Endothelial cell (in vitro differentiated cells): ENCODE data around the gene LTBP4. TPM values are rescaled to one million over a fixed set of nuclear protein-coding genes. Genes with fewer than 3 reads are reported as not detected.

Experiments
- DNase-seq: peaks from one replicate; pipeline ENCODE4 v3.0.0; 2021; ENCODE audit warnings: low spot score
- H3K27ac Mint-ChIP-seq: one replicate; pipeline ENCODE4 v1.8.0; 2021; ENCODE audit warnings: mixed read lengths, inconsistent platforms; ENCODE audit not compliant: unreplicated experiment
- H3K27me3 Mint-ChIP-seq: one replicate; pipeline ENCODE4 v1.8.0; 2021; ENCODE audit warnings: mild to moderate bottlenecking, moderate library complexity, mixed read lengths, inconsistent platforms; ENCODE audit not compliant: unreplicated experiment
- H3K36me3 Mint-ChIP-seq: one replicate; pipeline ENCODE4 v1.8.0; 2021; ENCODE audit warnings: mild to moderate bottlenecking, low read depth, mixed read lengths, inconsistent platforms; ENCODE audit not compliant: unreplicated experiment
- H3K4me1 Mint-ChIP-seq: one replicate; pipeline ENCODE4 v1.8.0; 2021; ENCODE audit warnings: mild to moderate bottlenecking, mixed read lengths, inconsistent platforms; ENCODE audit not compliant: unreplicated experiment
- H3K4me3 Mint-ChIP-seq: one replicate; pipeline ENCODE4 v1.8.0; 2021; ENCODE audit warnings: mild to moderate bottlenecking, mixed read lengths, inconsistent platforms; ENCODE audit not compliant: unreplicated experiment
- H3K9me3 Mint-ChIP-seq: one replicate; pipeline ENCODE4 v1.8.0; 2021; ENCODE audit warnings: mixed read lengths, inconsistent platforms; ENCODE audit not compliant: unreplicated experiment
- total RNA-seq: library from RNA; stranded (reverse); fragmentation: NEBNext Ultra II Directional; extraction: Animal tissue kit (Norgen Biotek cat#: 25700); gene quantifications from one replicate; pipeline ENCODE4 v1.2.1, GENCODE V29; 2021; ENCODE audit not compliant: unreplicated experiment
- TF ChIP-seq, protein P1 (sequence below): fragments of 200-600 bp; sonication (generic); IDR thresholded peaks from one replicate; pipeline ENCODE4 v1.5.0; 2021; ENCODE audit warnings: antibody characterized with exemption; ENCODE audit not compliant: unreplicated experiment

Gene LTBP4
- total RNA-seq, 1 donor from 2014 or later: 175 TPM

- TF ChIP-seq, protein P1, sequence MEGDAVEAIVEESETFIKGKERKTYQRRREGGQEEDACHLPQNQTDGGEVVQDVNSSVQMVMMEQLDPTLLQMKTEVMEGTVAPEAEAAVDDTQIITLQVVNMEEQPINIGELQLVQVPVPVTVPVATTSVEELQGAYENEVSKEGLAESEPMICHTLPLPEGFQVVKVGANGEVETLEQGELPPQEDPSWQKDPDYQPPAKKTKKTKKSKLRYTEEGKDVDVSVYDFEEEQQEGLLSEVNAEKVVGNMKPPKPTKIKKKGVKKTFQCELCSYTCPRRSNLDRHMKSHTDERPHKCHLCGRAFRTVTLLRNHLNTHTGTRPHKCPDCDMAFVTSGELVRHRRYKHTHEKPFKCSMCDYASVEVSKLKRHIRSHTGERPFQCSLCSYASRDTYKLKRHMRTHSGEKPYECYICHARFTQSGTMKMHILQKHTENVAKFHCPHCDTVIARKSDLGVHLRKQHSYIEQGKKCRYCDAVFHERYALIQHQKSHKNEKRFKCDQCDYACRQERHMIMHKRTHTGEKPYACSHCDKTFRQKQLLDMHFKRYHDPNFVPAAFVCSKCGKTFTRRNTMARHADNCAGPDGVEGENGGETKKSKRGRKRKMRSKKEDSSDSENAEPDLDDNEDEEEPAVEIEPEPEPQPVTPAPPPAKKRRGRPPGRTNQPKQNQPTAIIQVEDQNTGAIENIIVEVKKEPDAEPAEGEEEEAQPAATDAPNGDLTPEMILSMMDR: no peak
- peaks cover 13% of the 10 kb centered on the region for H3K27me3 Mint-ChIP-seq
- peaks cover 6% of the 10 kb centered on the region for H3K4me1 Mint-ChIP-seq
- no peak overlapping the region for H3K27ac Mint-ChIP-seq
- peak overlapping the region; percentile 31 for H3K4me3 Mint-ChIP-seq
- peaks cover 4% of the 10 kb centered on the region for H3K9me3 Mint-ChIP-seq
- H3K36me3 Mint-ChIP-seq: peaks cover 41% of the 10 kb centered on the region
- DNase-seq: no peak
Observed at GRCh38 chr19:40626918-40627317, 25.7 kb downstream of the LTBP4 start.

GRCh38 chr19:40627486-40628279 is 26.5 kb downstream of the LTBP4 start:
- Mint-ChIP-seq H3K9me3 (peaks cover 4% of the 10 kb centered on the region), H3K4me1 (peaks cover 6% of the 10 kb centered on the region), H3K27me3 (peaks cover 13% of the 10 kb centered on the region), H3K4me3 (no peak overlapping the region), H3K27ac (no peak overlapping the region), H3K36me3 (peaks cover 38% of the 10 kb centered on the region)
- TF ChIP-seq, protein P1: no peak
- DNase-seq: no peak

- TF ChIP-seq, protein P1: no peak
- peaks cover 4% of the 10 kb centered on the region for H3K9me3 Mint-ChIP-seq
- H3K27me3 Mint-ChIP-seq: peaks cover 12% of the 10 kb centered on the region
- peaks cover 30% of the 10 kb centered on the region for H3K36me3 Mint-ChIP-seq
- H3K27ac Mint-ChIP-seq: no peak overlapping the region
- peaks cover 2% of the 10 kb centered on the region for H3K4me1 Mint-ChIP-seq
- no peak overlapping the region for H3K4me3 Mint-ChIP-seq
- DNase-seq: no peak
Observed at GRCh38 chr19:40629346-40629745, 28.2 kb downstream of the LTBP4 start.

DNA sequence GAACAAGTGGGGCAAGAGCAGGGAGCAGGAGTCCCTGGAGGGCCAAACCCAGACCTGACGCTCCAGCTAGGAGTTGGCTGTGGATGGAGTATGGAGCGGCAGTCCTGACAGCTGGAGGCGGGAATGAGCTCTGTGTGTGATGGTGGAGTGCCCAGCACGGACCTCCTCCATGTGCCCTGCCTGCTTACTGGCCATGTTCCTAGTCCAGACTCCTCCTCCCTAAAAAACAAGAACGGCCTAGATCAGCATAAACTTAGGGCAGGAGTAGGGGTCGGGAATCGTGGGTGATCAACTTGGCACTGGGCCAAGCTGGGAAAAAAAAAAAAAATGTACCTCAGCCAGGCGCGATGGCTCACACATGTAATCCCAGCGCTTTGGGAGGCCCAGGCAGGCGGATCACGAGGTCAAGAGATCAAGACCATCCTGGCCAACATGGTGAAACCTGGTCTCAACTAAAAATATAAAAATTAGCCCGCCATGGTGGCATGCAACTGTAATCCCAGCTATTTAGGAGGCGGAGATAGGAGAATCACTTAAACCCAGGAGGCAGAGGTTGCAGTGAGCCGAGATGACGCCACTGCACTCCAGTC is 29.5 kb downstream of the LTBP4 start:
- Mint-ChIP-seq H3K4me1 (peaks cover 2% of the 10 kb centered on the region), H3K36me3 (peaks cover 21% of the 10 kb centered on the region), H3K9me3 (peaks cover 4% of the 10 kb centered on the region), H3K27me3 (peaks cover 16% of the 10 kb centered on the region), H3K27ac (no peak overlapping the region), H3K4me3 (no peak overlapping the region)
- no peak for DNase-seq
- TF ChIP-seq, protein P1: no peak
